ENCODE results near the gene TSPAN12. TPM values are rescaled to one million over a fixed set of nuclear protein-coding genes. Genes with fewer than 3 reads are reported as not detected.

Gene TSPAN12
- total RNA-seq, 2 donors from 2014 or later = 6.9 to 9.9 TPM

DNA sequence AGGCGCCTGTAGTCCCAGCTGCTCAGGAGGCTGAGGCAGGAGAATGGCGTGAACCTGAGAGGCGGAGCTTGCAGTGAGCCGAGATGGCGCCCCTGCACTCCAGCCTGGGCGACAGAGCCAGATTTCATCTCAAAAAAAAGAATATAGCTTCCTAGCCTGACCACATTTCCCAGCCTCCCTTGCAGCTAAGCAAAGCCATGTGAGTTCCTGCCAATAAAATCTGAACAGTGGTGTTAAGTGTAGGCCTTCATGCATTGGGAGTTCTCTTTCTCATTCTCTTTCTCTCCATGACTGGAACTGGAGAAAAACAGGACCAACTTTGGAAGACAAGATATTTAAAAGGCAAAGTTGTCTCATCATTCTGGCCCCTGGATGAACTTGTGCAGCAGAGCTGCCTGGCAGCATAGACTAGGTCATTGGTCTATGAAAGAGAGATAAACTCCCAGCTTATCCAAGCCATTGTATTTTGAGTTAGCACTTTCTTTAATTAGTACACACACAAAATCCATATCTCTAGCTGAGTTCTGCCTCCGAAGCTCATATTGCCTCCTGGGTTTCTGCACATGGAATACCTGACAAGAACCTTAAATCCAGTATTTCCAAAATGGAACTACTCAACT, 60.8 kb downstream of the TSPAN12 start:
- TF ChIP-seq, protein P1, sequence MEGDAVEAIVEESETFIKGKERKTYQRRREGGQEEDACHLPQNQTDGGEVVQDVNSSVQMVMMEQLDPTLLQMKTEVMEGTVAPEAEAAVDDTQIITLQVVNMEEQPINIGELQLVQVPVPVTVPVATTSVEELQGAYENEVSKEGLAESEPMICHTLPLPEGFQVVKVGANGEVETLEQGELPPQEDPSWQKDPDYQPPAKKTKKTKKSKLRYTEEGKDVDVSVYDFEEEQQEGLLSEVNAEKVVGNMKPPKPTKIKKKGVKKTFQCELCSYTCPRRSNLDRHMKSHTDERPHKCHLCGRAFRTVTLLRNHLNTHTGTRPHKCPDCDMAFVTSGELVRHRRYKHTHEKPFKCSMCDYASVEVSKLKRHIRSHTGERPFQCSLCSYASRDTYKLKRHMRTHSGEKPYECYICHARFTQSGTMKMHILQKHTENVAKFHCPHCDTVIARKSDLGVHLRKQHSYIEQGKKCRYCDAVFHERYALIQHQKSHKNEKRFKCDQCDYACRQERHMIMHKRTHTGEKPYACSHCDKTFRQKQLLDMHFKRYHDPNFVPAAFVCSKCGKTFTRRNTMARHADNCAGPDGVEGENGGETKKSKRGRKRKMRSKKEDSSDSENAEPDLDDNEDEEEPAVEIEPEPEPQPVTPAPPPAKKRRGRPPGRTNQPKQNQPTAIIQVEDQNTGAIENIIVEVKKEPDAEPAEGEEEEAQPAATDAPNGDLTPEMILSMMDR (IDR thresholded peaks at IDR 0.05) = no peak
- no peak for TF ChIP-seq POLR2A (IDR thresholded peaks at IDR 0.05)
- DNase-seq = no peak

DNA sequence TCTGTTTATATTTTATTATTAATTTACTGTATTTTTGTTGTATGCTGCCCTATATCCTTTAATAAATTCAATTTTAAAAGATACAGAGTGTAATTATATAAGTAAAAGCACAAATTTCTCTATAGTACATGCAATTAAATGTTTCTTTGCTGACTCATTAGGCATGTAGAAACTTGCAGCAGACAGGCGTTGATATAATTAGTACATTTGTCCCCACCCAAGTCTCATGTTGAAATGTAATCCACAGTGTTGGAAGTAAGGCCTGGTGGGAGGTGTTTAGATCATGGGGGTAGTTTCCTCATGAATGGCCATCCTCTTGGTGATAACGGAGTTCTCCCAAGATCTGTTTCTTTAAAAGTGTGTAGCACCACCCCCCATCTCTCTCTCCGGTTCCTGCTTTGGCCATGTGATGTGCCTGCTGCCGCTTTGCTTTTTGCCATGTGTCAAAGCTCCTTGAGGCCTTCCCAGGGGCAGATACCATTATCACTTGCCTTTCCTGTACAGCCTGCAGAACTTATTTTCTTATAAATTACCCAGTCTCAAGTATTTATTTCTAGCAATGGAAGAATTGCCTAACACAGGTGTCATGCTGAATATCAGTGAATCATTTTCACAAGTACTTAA, 63.7 kb downstream of the TSPAN12 start:
- Histone ChIP-seq H3K27me3 (no peaks in the 10 kb centered on the region), H3K36me3 (replicated peaks in 1 of 2; ENCODE audit: insufficient read depth in 1 of 2, low read depth in 2 of 2) (no peaks in the 10 kb centered on the region), H3K27ac (no peak overlapping the region), H3K4me1 (peaks cover 17% of the 10 kb centered on the region), H3K9me3 (no peaks in the 10 kb centered on the region), H3K4me3 (no peak overlapping the region)
- ATAC-seq (no peak), DNase-seq (peak in 1 of 4 donors; percentile 7)
- no peak for TF ChIP-seq POLR2A (IDR thresholded peaks at IDR 0.05)
- TF ChIP-seq, protein P1 (IDR thresholded peaks at IDR 0.05) = no peak
- intact Hi-C loops (cut with DNase I) = no loop called here
- 61 to 68% methylated on average over 4 of the region's 4 CpGs for WGBS, 2 donors

More for the DNA sequence above, 60.8 kb downstream of the TSPAN12 start:
- Histone ChIP-seq H3K9me3 (no peaks in the 10 kb centered on the region), H3K4me1 (peaks cover 23% of the 10 kb centered on the region), H3K4me3 (no peak overlapping the region), H3K27me3 (no peaks in the 10 kb centered on the region), H3K36me3 (replicated peaks in 1 of 2; ENCODE audit: insufficient read depth in 1 of 2, low read depth in 2 of 2) (no peaks in the 10 kb centered on the region), H3K27ac (no peak overlapping the region)
- no peak for ATAC-seq
- 98% methylated on average over 7 of the region's 7 CpGs for WGBS, 2 donors
- intact Hi-C loops (cut with DNase I) = no loop called here

DNA sequence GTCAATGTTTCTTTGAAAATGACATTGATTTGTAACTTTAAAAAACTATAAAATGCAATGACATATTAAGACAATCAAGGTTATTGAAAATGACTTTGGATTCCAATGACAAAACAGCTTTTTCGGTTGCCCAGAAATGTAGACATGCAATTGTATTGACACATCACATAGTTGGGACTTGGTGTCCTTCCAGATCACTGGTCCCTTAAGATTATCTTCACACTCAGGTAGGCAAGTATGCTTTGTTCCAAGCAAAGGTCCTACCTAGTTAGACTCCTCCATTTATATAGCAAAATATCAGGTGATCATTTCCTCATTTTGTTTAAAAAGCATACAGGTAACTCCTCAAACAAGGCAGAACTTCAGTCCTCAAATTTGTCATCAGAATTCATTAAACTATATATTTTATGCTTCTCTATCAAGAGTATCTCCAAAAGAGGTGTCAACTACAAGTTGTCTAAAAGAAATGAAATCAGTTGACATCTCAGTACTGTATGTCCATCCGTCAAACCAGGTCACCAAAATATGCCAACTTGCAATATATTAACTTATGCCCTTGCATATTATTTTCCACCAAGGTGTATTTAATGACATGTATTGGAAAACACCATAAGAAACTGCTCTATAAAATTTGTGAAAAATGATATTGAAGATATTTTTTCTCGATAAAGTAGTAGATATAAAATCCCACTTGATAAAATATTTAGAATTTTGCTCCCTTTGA, 64.6 kb downstream of the TSPAN12 start:
- WGBS, 2 donors = 69 to 71% methylated on average over 3 of the region's 3 CpGs
- Histone ChIP-seq H3K27me3 (no peaks in the 10 kb centered on the region), H3K27ac (no peak overlapping the region), H3K36me3 (replicated peaks in 1 of 2; ENCODE audit: insufficient read depth in 1 of 2, low read depth in 2 of 2) (no peaks in the 10 kb centered on the region), H3K4me3 (no peak overlapping the region), H3K4me1 (peaks cover 17% of the 10 kb centered on the region), H3K9me3 (no peaks in the 10 kb centered on the region)
- intact Hi-C loops (cut with DNase I) = no loop called here
- DNase-seq (peak; percentile 17 to 30 (median 17)), ATAC-seq (peak; percentile 81)
- no peak for TF ChIP-seq POLR2A (IDR thresholded peaks at IDR 0.05)
- TF ChIP-seq, protein P1 (IDR thresholded peaks at IDR 0.05) = no peak

DNA sequence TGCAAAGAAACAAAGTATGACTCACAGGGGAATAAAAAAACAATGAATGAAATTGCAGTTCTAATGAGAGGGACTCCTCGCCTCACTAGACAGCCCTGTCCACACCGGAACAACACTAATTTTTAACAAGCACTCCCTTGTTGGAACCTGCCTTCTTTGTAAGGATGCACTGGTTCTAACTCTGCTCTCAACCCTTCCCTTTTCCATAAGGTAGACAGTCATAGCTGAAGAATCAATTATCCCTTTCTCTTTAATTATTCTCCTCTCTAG, 65.1 kb downstream of the TSPAN12 start:
- intact Hi-C loops (cut with DNase I) = no loop called here
- H3K27ac ChIP-seq = no peak overlapping the region
- TF ChIP-seq POLR2A (IDR thresholded peaks at IDR 0.05) = no peak
- TF ChIP-seq, protein P1 (IDR thresholded peaks at IDR 0.05) = no peak
- no peak overlapping the region for H3K4me3 ChIP-seq
- WGBS, 2 donors = 96 to 98% methylated on average over 2 of the region's 2 CpGs
- peaks cover 0 to under 1% (median 0%) of the 10 kb centered on the region in 3 donors for H3K9me3 ChIP-seq
- ATAC-seq (no peak), DNase-seq (no peak)
- no peaks in the 10 kb centered on the region for H3K36me3 ChIP-seq (replicated peaks in 1 of 2; ENCODE audit: insufficient read depth in 1 of 2, low read depth in 2 of 2)
- H3K4me1 ChIP-seq = peaks cover 17% of the 10 kb centered on the region
- H3K27me3 ChIP-seq = no peaks in the 10 kb centered on the region
